MM.1S (cell line): Measurements from ENCODE around the gene UBAP2L.

Experiments
- EZH2 ChIP-seq: fragments of 300-600 bp; sonication (generic); optimal IDR thresholded peaks from 2 replicates; pipeline ENCODE3; 2017; ENCODE audit warnings: low read depth, mild to moderate bottlenecking, antibody characterized with exemption, low read length, mixed read lengths
- TF ChIP-seq, protein P1 (sequence below): fragments of 300-600 bp; sonication (generic); IDR thresholded peaks from 2 replicates; pipeline ENCODE4 v1.5.1; 2016; ENCODE audit warnings: antibody characterized with exemption, low read length, mixed read lengths

DNA sequence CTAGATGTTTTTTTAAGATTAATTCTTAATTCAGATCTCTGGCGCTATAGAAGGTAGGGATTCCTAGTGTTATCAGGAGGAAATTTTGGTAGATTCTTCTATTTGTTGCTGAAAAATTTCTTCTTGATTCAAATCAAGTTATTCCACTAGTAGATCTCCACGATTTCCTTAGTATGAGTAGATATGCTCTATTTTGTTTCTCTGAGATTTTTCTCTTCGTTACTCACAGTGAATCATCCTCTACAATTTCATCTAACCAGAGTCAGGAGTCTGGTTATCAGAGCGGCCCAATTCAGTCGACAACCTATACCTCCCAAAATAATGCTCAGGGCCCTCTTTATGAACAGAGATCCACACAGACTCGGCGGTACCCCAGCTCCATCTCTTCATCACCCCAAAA, 32.9 kb downstream of the UBAP2L start:
- TF ChIP-seq EZH2, result no peak
- TF ChIP-seq, protein P1, sequence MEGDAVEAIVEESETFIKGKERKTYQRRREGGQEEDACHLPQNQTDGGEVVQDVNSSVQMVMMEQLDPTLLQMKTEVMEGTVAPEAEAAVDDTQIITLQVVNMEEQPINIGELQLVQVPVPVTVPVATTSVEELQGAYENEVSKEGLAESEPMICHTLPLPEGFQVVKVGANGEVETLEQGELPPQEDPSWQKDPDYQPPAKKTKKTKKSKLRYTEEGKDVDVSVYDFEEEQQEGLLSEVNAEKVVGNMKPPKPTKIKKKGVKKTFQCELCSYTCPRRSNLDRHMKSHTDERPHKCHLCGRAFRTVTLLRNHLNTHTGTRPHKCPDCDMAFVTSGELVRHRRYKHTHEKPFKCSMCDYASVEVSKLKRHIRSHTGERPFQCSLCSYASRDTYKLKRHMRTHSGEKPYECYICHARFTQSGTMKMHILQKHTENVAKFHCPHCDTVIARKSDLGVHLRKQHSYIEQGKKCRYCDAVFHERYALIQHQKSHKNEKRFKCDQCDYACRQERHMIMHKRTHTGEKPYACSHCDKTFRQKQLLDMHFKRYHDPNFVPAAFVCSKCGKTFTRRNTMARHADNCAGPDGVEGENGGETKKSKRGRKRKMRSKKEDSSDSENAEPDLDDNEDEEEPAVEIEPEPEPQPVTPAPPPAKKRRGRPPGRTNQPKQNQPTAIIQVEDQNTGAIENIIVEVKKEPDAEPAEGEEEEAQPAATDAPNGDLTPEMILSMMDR, result no peak
